Calu3 (cell line): Measurements from ENCODE around the gene CCSER1. TPM values are rescaled to one million over a fixed set of nuclear protein-coding genes. Genes with fewer than 3 reads are reported as not detected.

Experiments
- BruUV-seq: library from RNA; stranded (reverse); fragments of 400-500 nt; replicated peaks from 2 replicates; lab custom pipeline; 2021; lab: Mats Ljungman, UMichigan
- CTCF ChIA-PET: fragments of 300-600 bp; sonication (Branson Sonifier 250); formaldehyde crosslinking; loops from one replicate; lab custom pipeline; 2022; ENCODE audit warnings: antibody characterized with exemption; lab: Charles Lee
- DNase-seq: peaks from one replicate; pipeline ENCODE4 v3.0.0; 2022
- H3K27ac Mint-ChIP-seq: one replicate; pipeline ENCODE4 v1.8.0; 2022; ENCODE audit warnings: mixed read lengths; ENCODE audit not compliant: unreplicated experiment
- H3K27me3 Mint-ChIP-seq: one replicate; pipeline ENCODE4 v1.8.0; 2022; ENCODE audit warnings: mixed read lengths; ENCODE audit not compliant: unreplicated experiment
- H3K36me3 Mint-ChIP-seq: one replicate; pipeline ENCODE4 v1.8.0; 2022; ENCODE audit warnings: mild to moderate bottlenecking, moderate library complexity, mixed read lengths; ENCODE audit not compliant: insufficient read depth, unreplicated experiment
- H3K4me1 Mint-ChIP-seq: one replicate; pipeline ENCODE4 v1.8.0; 2022; ENCODE audit warnings: mild to moderate bottlenecking, low read depth, mixed read lengths; ENCODE audit not compliant: unreplicated experiment
- H3K4me3 Mint-ChIP-seq: one replicate; pipeline ENCODE4 v1.8.0; 2022; ENCODE audit warnings: mild to moderate bottlenecking, low read depth, moderate library complexity, mixed read lengths; ENCODE audit not compliant: unreplicated experiment
- H3K9me3 Mint-ChIP-seq: one replicate; pipeline ENCODE4 v1.8.0; 2022; ENCODE audit warnings: low read depth, mixed read lengths; ENCODE audit not compliant: unreplicated experiment
- CTCF ChIP-seq: fragments of 200-600 bp; IDR thresholded peaks from one replicate; pipeline ENCODE4 v1.8.0; 2022; ENCODE audit warnings: antibody characterized with exemption; ENCODE audit not compliant: unreplicated experiment
- intact Hi-C: fragments of 100-400 bp; cut with micrococcal nuclease; formaldehyde crosslinking; loops from one replicate; pipeline ENCODE4 v1.10.0; 2022; ENCODE audit not compliant: unreplicated experiment
- total RNA-seq: library from RNA; stranded (reverse); gene quantifications from 2 replicates; pipeline ENCODE4 v1.2.3, GENCODE V29; 2022

Gene CCSER1
- total RNA-seq, 1 experiment from 2014 or later = 6.2 TPM

- DNase-seq = no peak
- BruUV-seq = no TSS peak
- no peaks in the 10 kb centered on the region for H3K36me3 Mint-ChIP-seq
- H3K27ac Mint-ChIP-seq = no peak overlapping the region
- no peaks in the 10 kb centered on the region for H3K4me1 Mint-ChIP-seq
- no peaks in the 10 kb centered on the region for H3K9me3 Mint-ChIP-seq
- intact Hi-C loops = no loop called here
- CTCF ChIA-PET = no interaction called here
- H3K4me3 Mint-ChIP-seq = no peak overlapping the region
- no peak for TF ChIP-seq CTCF
- no peaks in the 10 kb centered on the region for H3K27me3 Mint-ChIP-seq
These were observed 1094.8 kb downstream of the CCSER1 start for GRCh38 chr4:91222014-91222413.

- Mint-ChIP-seq H3K4me1 (no peaks in the 10 kb centered on the region), H3K36me3 (no peaks in the 10 kb centered on the region), H3K27ac (no peak overlapping the region), H3K9me3 (no peaks in the 10 kb centered on the region), H3K27me3 (no peaks in the 10 kb centered on the region), H3K4me3 (no peak overlapping the region)
- no peak for DNase-seq
- intact Hi-C loops = no loop called here
- CTCF ChIA-PET = no interaction called here
- no peak for TF ChIP-seq CTCF
- no TSS peak for BruUV-seq
These were observed 1099.7 kb downstream of the CCSER1 start for GRCh38 chr4:91226867-91227266.

DNA sequence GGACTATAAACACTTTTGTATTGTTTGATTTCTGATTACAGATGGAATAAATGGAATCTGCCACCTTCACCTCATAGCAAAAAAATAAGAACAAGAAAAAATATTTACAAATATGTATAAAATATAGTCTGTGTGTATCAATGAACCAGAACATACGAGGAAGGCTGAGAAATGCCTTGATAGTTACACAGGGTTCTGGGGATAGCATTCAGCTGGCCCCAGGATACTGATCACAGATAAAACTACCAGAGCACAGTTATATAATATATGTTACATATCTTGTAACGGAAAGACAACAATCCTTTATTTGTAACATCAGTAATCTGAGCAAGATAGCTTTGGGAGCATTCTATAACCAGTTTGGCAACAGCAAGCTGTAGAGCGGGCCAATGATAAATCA is 1101.5 kb downstream of the CCSER1 start:
- DNase-seq = no peak
- Mint-ChIP-seq H3K9me3 (no peaks in the 10 kb centered on the region), H3K36me3 (no peaks in the 10 kb centered on the region), H3K27ac (no peak overlapping the region), H3K4me1 (no peaks in the 10 kb centered on the region), H3K27me3 (no peaks in the 10 kb centered on the region), H3K4me3 (no peak overlapping the region)
- CTCF ChIA-PET = no interaction called here
- intact Hi-C loops = no loop called here
- TF ChIP-seq CTCF = no peak
- BruUV-seq = no TSS peak

DNA sequence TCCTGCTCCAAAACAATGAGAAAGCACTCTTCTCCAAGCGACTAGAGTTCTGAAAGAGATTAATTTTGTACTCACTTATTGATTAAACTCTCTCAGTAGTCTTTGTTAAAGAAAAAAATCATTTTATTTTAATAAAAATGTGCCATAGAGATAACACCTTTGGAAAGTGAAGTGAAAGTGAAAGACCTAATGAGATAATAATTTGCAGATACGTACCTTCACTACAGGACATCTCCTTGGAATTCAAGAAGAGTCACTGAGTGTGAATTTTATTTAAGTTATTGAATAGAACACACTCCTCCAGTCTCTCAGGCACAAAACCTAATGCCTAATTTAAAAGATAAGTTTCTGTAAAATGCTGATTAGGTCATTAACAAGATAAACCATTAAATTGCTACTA is 1106.0 kb downstream of the CCSER1 start:
- Mint-ChIP-seq H3K4me1 (no peaks in the 10 kb centered on the region), H3K27me3 (no peaks in the 10 kb centered on the region), H3K27ac (no peak overlapping the region), H3K36me3 (no peaks in the 10 kb centered on the region), H3K9me3 (no peaks in the 10 kb centered on the region), H3K4me3 (no peak overlapping the region)
- DNase-seq = no peak
- no TSS peak for BruUV-seq
- no peak for TF ChIP-seq CTCF
- CTCF ChIA-PET = no interaction called here
- intact Hi-C loops = no loop called here
